ENCODE measurements around the gene RNF115. TPM values are rescaled to one million over a fixed set of nuclear protein-coding genes. Genes with fewer than 3 reads are reported as not detected.

Gene RNF115
- total and polyA plus RNA-seq, 2 of the 4 experiments (the other 2 are of a cell fraction) = 13.5 to 22.9 TPM

GRCh38 chr1:145702826-145703225, 121.1 kb downstream of the RNF115 start:
- Histone ChIP-seq H4K20me1 (ENCODE audit: insufficient read depth, low read length) (no peaks in the 10 kb centered on the region), H2AK9ac (replicated peaks; ENCODE audit: low read depth, low read length, poor library complexity) (no peak overlapping the region), H3K56ac (ENCODE audit: extremely low read depth, insufficient read depth, low read length) (no peak overlapping the region), H3K9me1 (ENCODE audit: insufficient read depth, low read length) (peaks cover 7% of the 10 kb centered on the region), H3K4me3 (ENCODE audit: insufficient read depth, low read depth, low read length) (no peak overlapping the region), H4K5ac (ENCODE audit: low read depth, low read length) (no peak overlapping the region), H3K23ac (ENCODE audit: low read depth, low read length) (no peak overlapping the region), H2AFZ (replicated peaks; ENCODE audit: low read length, poor library complexity) (no peak overlapping the region), H3K18ac (ENCODE audit: low read depth, low read length) (no peak overlapping the region), H3K36me3 (ENCODE audit: control insufficient read depth, insufficient read depth, low read length) (no peaks in the 10 kb centered on the region), H3K9me3 (ENCODE audit: control insufficient read depth, insufficient read depth, low read length) (no peaks in the 10 kb centered on the region), H2BK15ac (ENCODE audit: low read depth, low read length) (no peak overlapping the region), H3K14ac (replicated peaks; ENCODE audit: low read depth, low read length) (no peak overlapping the region), H3K27ac (ENCODE audit: insufficient read depth, low read length) (no peak overlapping the region), H2BK20ac (ENCODE audit: low read depth, low read length) (no peak overlapping the region), H3K9ac (ENCODE audit: low read depth, low read length) (no peak overlapping the region), H3K4ac (ENCODE audit: low read depth, low read length) (no peak overlapping the region), H4K91ac (ENCODE audit: insufficient read depth, low read depth, low read length) (no peak overlapping the region), H3K4me1 (ENCODE audit: control insufficient read depth, insufficient read depth, low read length) (peaks cover 12% of the 10 kb centered on the region), H3K27me3 (ENCODE audit: control insufficient read depth, insufficient read depth, low read length) (no peaks in the 10 kb centered on the region), H2AK5ac (ENCODE audit: low read depth, low read length) (no peak overlapping the region), H2BK5ac (ENCODE audit: low read depth, low read length, poor library complexity, severe bottlenecking) (no peak overlapping the region), H2BK120ac (ENCODE audit: low read depth, low read length) (no peak overlapping the region), H3K79me1 (ENCODE audit: low read depth in 1 of 2, low read length in 2 of 2) (no peaks in the 10 kb centered on the region), H3K4me2 (ENCODE audit: low read depth, low read length) (no peak overlapping the region), H4K8ac (ENCODE audit: low read depth in 2 of 2, low read length in 2 of 2) (no peak overlapping the region)
- WGBS, 2 experiments (ENCODE audit: extremely low coverage in 2 of 2, insufficient read length in 1 of 2) = 80% methylated on average over 1 of the region's 7 CpGs; no CpG with 5 or more reads in 1 of the 2 experiments
- BruUV-seq (replicated peaks) = no TSS peak
- in situ Hi-C loops (cut with MboI; ENCODE audit: low sequenced_read_pairs) (no loop called here), intact Hi-C loops (cut with micrococcal nuclease) (no loop called here), dilution Hi-C loops (cut with HindIII; ENCODE audit: low sequenced_read_pairs, unreplicated experiment) (no loop called here)
- ChIA-PET CTCF (no interaction called here), POLR2A (ENCODE audit: unreplicated experiment) (no interaction called here)
- ATAC-seq (ENCODE audit: low read depth) (no peak), DNase-seq (no peak)
- no peak for TF ChIP-seq BHLHE40 (IDR thresholded peaks at IDR 0.05; ENCODE audit: low read depth, low read length)
- TF ChIP-seq RCOR1 (IDR thresholded peaks at IDR 0.05; ENCODE audit: insufficient replicate concordance, low read length) = no peak
- no peak for TF ChIP-seq RAD21 (IDR thresholded peaks at IDR 0.05; ENCODE audit: low read length)
- no peak for TF ChIP-seq SMC3 (IDR thresholded peaks at IDR 0.05; ENCODE audit: low read depth, low read length)
- TF ChIP-seq POLR2A (IDR thresholded peaks at IDR 0.05; ENCODE audit: low read depth, low read length) = no peak
- no peak for TF ChIP-seq USF2 (IDR thresholded peaks at IDR 0.05; ENCODE audit: low read depth, low read length)
- no peak for TF ChIP-seq CTCF (conservative IDR thresholded peaks at IDR 0.05; ENCODE audit: low read depth, low read length)
- TF ChIP-seq MAZ (IDR thresholded peaks at IDR 0.05; ENCODE audit: borderline replicate concordance, low read depth, low read length) = no peak

Data from IMR-90 (cell line).